Measurements from ENCODE around the gene GSG1L. TPM values are rescaled to one million over a fixed set of nuclear protein-coding genes. Genes with fewer than 3 reads are reported as not detected.

GSG1L gene
- total RNA-seq, 2 experiments from 2014 or later: not detected

- peaks cover 2% of the 10 kb centered on the region for H3K27me3 Mint-ChIP-seq
- no peaks in the 10 kb centered on the region for H3K9me3 Mint-ChIP-seq (ENCODE audit: low read depth)
- H3K36me3 Mint-ChIP-seq (ENCODE audit: low read depth): no peaks in the 10 kb centered on the region
- intact Hi-C loops (cut with DNase I, micrococcal nuclease): no loop called here
- POLR2A ChIA-PET: no interaction called here
- CTCF ChIA-PET: no interaction called here
- no peak overlapping the region for H3K27ac Mint-ChIP-seq
- no peaks in the 10 kb centered on the region for H3K4me1 Mint-ChIP-seq
- DNase-seq (no peak), ATAC-seq (no peak)
- H3K4me3 Mint-ChIP-seq: no peak overlapping the region
Measured at GRCh38 chr16:27819881-27820610, 243.5 kb downstream of the GSG1L start.

GRCh38 chr16:27819356-27819755, 244.2 kb downstream of the GSG1L start:
- no peak overlapping the region for H3K4me3 Mint-ChIP-seq
- peaks cover 2% of the 10 kb centered on the region for H3K27me3 Mint-ChIP-seq
- no peak for DNase-seq
- intact Hi-C loops (cut with DNase I, micrococcal nuclease): no loop called here
- no peaks in the 10 kb centered on the region for H3K9me3 Mint-ChIP-seq (ENCODE audit: low read depth)
- H3K27ac Mint-ChIP-seq: no peak overlapping the region
- no peak for ATAC-seq
- ChIA-PET CTCF (no interaction called here), POLR2A (no interaction called here)
- no peaks in the 10 kb centered on the region for H3K36me3 Mint-ChIP-seq (ENCODE audit: low read depth)
- H3K4me1 Mint-ChIP-seq: no peaks in the 10 kb centered on the region

- ATAC-seq (no peak), DNase-seq (no peak)
- Mint-ChIP-seq H3K27me3 (peaks cover 3% of the 10 kb centered on the region), H3K27ac (no peak overlapping the region), H3K4me1 (no peaks in the 10 kb centered on the region), H3K36me3 (ENCODE audit: low read depth) (no peaks in the 10 kb centered on the region), H3K9me3 (ENCODE audit: low read depth) (no peaks in the 10 kb centered on the region), H3K4me3 (no peak overlapping the region)
- ChIA-PET POLR2A (no interaction called here), CTCF (interaction anchor here (0.5 to 0.7 kb wide), 2 partner anchors 33 to 744 kb away, joined by 3 read pairs; no protein-coding TSS in a partner anchor)
- intact Hi-C loops (cut with DNase I, micrococcal nuclease): no loop called here
Measured at GRCh38 chr16:27818246-27818645, 245.3 kb downstream of the GSG1L start.

- ChIA-PET CTCF (interaction anchor here (0.7 kb wide), 1 partner anchor 21 kb away, joined by 3 read pairs; no protein-coding TSS in a partner anchor), POLR2A (no interaction called here)
- no peaks in the 10 kb centered on the region for H3K4me1 Mint-ChIP-seq
- H3K27me3 Mint-ChIP-seq: peaks cover 4% of the 10 kb centered on the region
- DNase-seq (no peak), ATAC-seq (no peak)
- no peaks in the 10 kb centered on the region for H3K36me3 Mint-ChIP-seq (ENCODE audit: low read depth)
- no peak overlapping the region for H3K4me3 Mint-ChIP-seq
- intact Hi-C loops (cut with DNase I, micrococcal nuclease): no loop called here
- H3K9me3 Mint-ChIP-seq (ENCODE audit: low read depth): no peaks in the 10 kb centered on the region
- no peak overlapping the region for H3K27ac Mint-ChIP-seq
Measured at GRCh38 chr16:27817038-27817437, 246.5 kb downstream of the GSG1L start.

- POLR2A ChIA-PET: no interaction called here
- Mint-ChIP-seq H3K27me3 (peaks cover 4% of the 10 kb centered on the region), H3K27ac (no peak overlapping the region), H3K4me3 (no peak overlapping the region), H3K36me3 (ENCODE audit: low read depth) (no peaks in the 10 kb centered on the region), H3K4me1 (no peaks in the 10 kb centered on the region), H3K9me3 (ENCODE audit: low read depth) (no peaks in the 10 kb centered on the region)
- intact Hi-C loops (cut with DNase I, micrococcal nuclease): no loop called here
- CTCF ChIA-PET: interaction anchor here (0.7 kb wide), 1 partner anchor 21 kb away, joined by 3 read pairs; no protein-coding TSS in a partner anchor
- DNase-seq (no peak), ATAC-seq (no peak)
Measured at GRCh38 chr16:27816561-27816960, 247.0 kb downstream of the GSG1L start.

- Mint-ChIP-seq H3K4me1 (no peaks in the 10 kb centered on the region), H3K27ac (no peak overlapping the region), H3K27me3 (peaks cover 4% of the 10 kb centered on the region), H3K4me3 (no peak overlapping the region), H3K9me3 (ENCODE audit: low read depth) (no peaks in the 10 kb centered on the region), H3K36me3 (ENCODE audit: low read depth) (no peaks in the 10 kb centered on the region)
- POLR2A ChIA-PET: no interaction called here
- no peak for DNase-seq
- intact Hi-C loops (cut with DNase I, micrococcal nuclease): no loop called here
- ATAC-seq: no peak
- CTCF ChIA-PET: no interaction called here
Measured at GRCh38 chr16:27813591-27813990, 249.9 kb downstream of the GSG1L start.

- no peak overlapping the region for H3K27ac Mint-ChIP-seq
- H3K4me3 Mint-ChIP-seq: no peak overlapping the region
- CTCF ChIA-PET: no interaction called here
- POLR2A ChIA-PET: no interaction called here
- H3K27me3 Mint-ChIP-seq: peaks cover 4% of the 10 kb centered on the region
- no peak for ATAC-seq
- H3K4me1 Mint-ChIP-seq: no peaks in the 10 kb centered on the region
- H3K36me3 Mint-ChIP-seq (ENCODE audit: low read depth): no peaks in the 10 kb centered on the region
- intact Hi-C loops (cut with DNase I, micrococcal nuclease): no loop called here
- no peaks in the 10 kb centered on the region for H3K9me3 Mint-ChIP-seq (ENCODE audit: low read depth)
- no peak for DNase-seq
Measured at GRCh38 chr16:27811881-27812280, 251.6 kb downstream of the GSG1L start.

- Mint-ChIP-seq H3K27ac (no peak overlapping the region), H3K36me3 (ENCODE audit: low read depth) (no peaks in the 10 kb centered on the region), H3K27me3 (peaks cover 19% of the 10 kb centered on the region), H3K4me3 (no peak overlapping the region), H3K9me3 (ENCODE audit: low read depth) (no peaks in the 10 kb centered on the region), H3K4me1 (peaks cover 4% of the 10 kb centered on the region)
- CTCF ChIA-PET: interaction anchor here (0.7 kb wide), 1 partner anchor 239 kb away, joined by 3 read pairs; no protein-coding TSS in a partner anchor
- no peak for DNase-seq
- POLR2A ChIA-PET: no interaction called here
- no peak for ATAC-seq
- intact Hi-C loops (cut with DNase I, micrococcal nuclease): no loop called here
Measured at GRCh38 chr16:27806986-27807385, 256.5 kb downstream of the GSG1L start.

- POLR2A ChIA-PET: no interaction called here
- peaks cover 4% of the 10 kb centered on the region for H3K4me1 Mint-ChIP-seq
- peaks cover 19% of the 10 kb centered on the region for H3K27me3 Mint-ChIP-seq
- ATAC-seq: no peak
- CTCF ChIA-PET: interaction anchor here (0.7 kb wide), 1 partner anchor 238 kb away, joined by 3 read pairs; no protein-coding TSS in a partner anchor
- H3K36me3 Mint-ChIP-seq (ENCODE audit: low read depth): no peaks in the 10 kb centered on the region
- no peak for DNase-seq
- no peaks in the 10 kb centered on the region for H3K9me3 Mint-ChIP-seq (ENCODE audit: low read depth)
- H3K27ac Mint-ChIP-seq: no peak overlapping the region
- intact Hi-C loops (cut with DNase I, micrococcal nuclease): no loop called here
- H3K4me3 Mint-ChIP-seq: no peak overlapping the region
Measured at GRCh38 chr16:27806388-27806787, 257.1 kb downstream of the GSG1L start.

GRCh38 chr16:27805828-27806351, 257.6 kb downstream of the GSG1L start:
- no peak for ATAC-seq
- peaks cover 4% of the 10 kb centered on the region for H3K4me1 Mint-ChIP-seq
- peaks cover 20% of the 10 kb centered on the region for H3K27me3 Mint-ChIP-seq
- ChIA-PET CTCF (no interaction called here), POLR2A (no interaction called here)
- H3K36me3 Mint-ChIP-seq (ENCODE audit: low read depth): no peaks in the 10 kb centered on the region
- H3K27ac Mint-ChIP-seq: peak overlapping the region; percentile 9
- H3K9me3 Mint-ChIP-seq (ENCODE audit: low read depth): no peaks in the 10 kb centered on the region
- intact Hi-C loops (cut with DNase I, micrococcal nuclease): no loop called here
- no peak for DNase-seq
- no peak overlapping the region for H3K4me3 Mint-ChIP-seq

- DNase-seq (no peak), ATAC-seq (no peak)
- intact Hi-C loops (cut with DNase I, micrococcal nuclease): no loop called here
- CTCF ChIA-PET: no interaction called here
- Mint-ChIP-seq H3K27ac (no peak overlapping the region), H3K9me3 (ENCODE audit: low read depth) (no peaks in the 10 kb centered on the region), H3K36me3 (ENCODE audit: low read depth) (no peaks in the 10 kb centered on the region), H3K4me1 (peaks cover 4% of the 10 kb centered on the region), H3K27me3 (peaks cover 22% of the 10 kb centered on the region), H3K4me3 (no peak overlapping the region)
- POLR2A ChIA-PET: no interaction called here
Measured at GRCh38 chr16:27803775-27804549, 259.6 kb downstream of the GSG1L start.

All from activated CD4-positive, alpha-beta T cell treated with anti-CD3 and anti-CD28 coated beads for 36 hours (primary cell).